SU-DHL-6 (cell line): Measurements from ENCODE around the gene ABR.
A peak's percentile ranks its signal among the peaks of the same experiment; 100 is the strongest.

Source experiments
- H2AFZ ChIP-seq: fragments of 200-600 bp; sonication (generic); 2 replicates; pipeline ENCODE4 v1.6.1; 2014; ENCODE audit warnings: low read depth, mild to moderate bottlenecking, moderate library complexity, mixed read lengths, antibody characterized with exemption, low read length; ENCODE audit not compliant: severe bottlenecking
- H3F3A ChIP-seq: fragments of 200-600 bp; shearing (Covaris generic); 2 replicates; pipeline ENCODE4 v1.6.0; 2016; ENCODE audit warnings: antibody characterized with exemption, mild to moderate bottlenecking; ENCODE audit not compliant: insufficient read depth
- H3K27ac ChIP-seq: fragments of 200-600 bp; sonication (generic); 2 replicates; pipeline ENCODE4 v1.5.1; 2016; ENCODE audit warnings: low read depth, mild to moderate bottlenecking, low read length, moderate library complexity, mixed read lengths
- H3K27me3 ChIP-seq: fragments of 200-600 bp; sonication (generic), shearing (Covaris generic); 2 replicates; pipeline ENCODE4 v1.6.0; 2014; ENCODE audit warnings: mild to moderate bottlenecking, low read length
- H3K36me3 ChIP-seq: fragments of 200-600 bp; sonication (generic); 2 replicates; pipeline ENCODE4 v1.6.1; 2014; ENCODE audit warnings: mild to moderate bottlenecking, low read length, mixed read lengths
- H3K4me2 ChIP-seq: fragments of 300-600, 200-600 bp; shearing (Covaris generic), sonication (generic); 2 replicates; pipeline ENCODE4 v1.6.0; 2014; ENCODE audit warnings: low read length, low read depth, mild to moderate bottlenecking; ENCODE audit not compliant: poor library complexity, severe bottlenecking
- H3K4me3 ChIP-seq: fragments of 200-600 bp; sonication (generic); 2 replicates; pipeline ENCODE4 v1.5.1; 2014; ENCODE audit warnings: antibody characterized with exemption, low read length, mild to moderate bottlenecking, mixed read lengths; ENCODE audit not compliant: insufficient read depth, poor library complexity, severe bottlenecking
- H3K79me2 ChIP-seq: fragments of 200-600 bp; sonication (generic); 2 replicates; pipeline ENCODE4 v1.6.1; 2014; ENCODE audit warnings: mild to moderate bottlenecking, low read length, moderate library complexity; ENCODE audit not compliant: insufficient read depth
- H3K9ac ChIP-seq: fragments of 200-600 bp; sonication (generic); 2 replicates; pipeline ENCODE4 v1.7.0; 2014; ENCODE audit warnings: mild to moderate bottlenecking, low read length
- H3K9me2 ChIP-seq: fragments of 200-600 bp; sonication (generic); replicated peaks from 2 replicates; pipeline ENCODE4 v1.6.1; 2014; ENCODE audit warnings: low read length; ENCODE audit not compliant: insufficient read depth
- H3K9me3 ChIP-seq: fragments of 200-600 bp; sonication (generic); 2 replicates; pipeline ENCODE4 v1.6.1; 2014; ENCODE audit warnings: low read length, mixed read lengths; ENCODE audit not compliant: insufficient read depth
- H4K20me1 ChIP-seq: fragments of 200-600 bp; sonication (generic); 2 replicates; pipeline ENCODE4 v1.6.1; 2014; ENCODE audit warnings: low read depth, mild to moderate bottlenecking, antibody characterized with exemption, low read length, moderate library complexity, mixed read lengths
- CTCF ChIP-seq: fragments of 200-600 bp; sonication (generic); IDR thresholded peaks from one replicate; pipeline ENCODE4 v1.5.1; 2017; ENCODE audit warnings: antibody characterized with exemption, mild to moderate bottlenecking, low read length, moderate library complexity; ENCODE audit not compliant: insufficient read depth, poor library complexity, severe bottlenecking
- EZH2phosphoT487 ChIP-seq: fragments of 200-600 bp; sonication (generic), shearing (Covaris generic); conservative IDR thresholded peaks from 2 replicates; pipeline ENCODE4 v1.6.1; 2018; ENCODE audit warnings: mild to moderate bottlenecking, antibody characterized with exemption, low read length, moderate library complexity, mixed read lengths

ABR gene

GRCh38 chr17:1179818-1180742 is at the start of gene ABR:
Gene ABR, minus strand, starts transcription at chr17:1179981. Its CDS starts 254 bp downstream, at chr17:1179727.
- H3F3A ChIP-seq: peaks cover 23% of the 10 kb centered on the region
- H3K9me2 ChIP-seq: no peaks in the 10 kb centered on the region
- H3K79me2 ChIP-seq: peaks cover 35% of the 10 kb centered on the region
- no peaks in the 10 kb centered on the region; the same call in 1 of the 2 replicates for H4K20me1 ChIP-seq
- peak within 1 kb of the TSS; percentile 93 for H3K27ac ChIP-seq
- TF ChIP-seq EZH2phosphoT487 (no peak), CTCF (no peak)
- no peaks in the 10 kb centered on the region for H3K9me3 ChIP-seq
- peak within 1 kb of the TSS; percentile 71 for H3K4me2 ChIP-seq
- H3K4me3 ChIP-seq: peak within 1 kb of the TSS; percentile 62
- H3K36me3 ChIP-seq: no peaks in the 10 kb centered on the region
- H2AFZ ChIP-seq: no peak within 1 kb of the TSS
- peak within 1 kb of the TSS; percentile 62 for H3K9ac ChIP-seq
- no peaks in the 10 kb centered on the region for H3K27me3 ChIP-seq

DNA sequence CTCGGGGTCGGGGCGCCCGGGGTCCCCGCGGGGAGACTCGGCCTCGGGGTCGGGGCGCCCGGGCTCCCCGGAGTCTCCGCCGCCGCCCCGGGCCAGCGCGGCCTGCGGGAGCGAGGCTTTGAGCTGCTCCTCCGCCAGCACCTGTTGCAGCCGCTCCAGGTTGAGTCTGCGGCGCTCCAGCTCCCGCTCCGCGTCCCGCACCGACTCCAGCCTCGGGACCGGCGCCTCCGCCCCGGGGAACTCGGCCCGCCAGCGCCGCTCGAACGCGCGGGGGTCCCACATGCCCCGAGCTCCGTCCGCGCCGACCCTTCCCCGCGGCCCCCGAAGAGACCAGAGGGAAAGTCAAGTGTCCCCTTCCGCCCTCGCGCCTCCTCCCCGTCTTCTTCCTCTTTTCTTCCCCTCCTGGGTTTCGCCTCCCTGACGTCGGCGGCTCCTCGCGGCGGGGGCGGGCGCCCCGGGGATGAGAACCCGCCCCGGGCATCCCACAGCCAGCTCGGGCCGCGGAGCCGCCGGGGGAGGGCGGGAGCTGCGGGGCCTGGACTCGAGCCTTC is 49.6 kb upstream of the ABR start:
- H3K9me3 ChIP-seq: no peaks in the 10 kb centered on the region
- peaks cover 20% of the 10 kb centered on the region for H4K20me1 ChIP-seq
- H3F3A ChIP-seq: 0 out of 2 replicates have a peak, but pooled peaks cover 4% of the 10 kb centered on the region
- no peak overlapping the region for H2AFZ ChIP-seq
- peaks cover 34% of the 10 kb centered on the region for H3K79me2 ChIP-seq
- peak overlapping the region; percentile 70 for H3K4me2 ChIP-seq
- peak overlapping the region; percentile 89 for H3K27ac ChIP-seq
- H3K27me3 ChIP-seq: no peaks in the 10 kb centered on the region
- peak overlapping the region; percentile 77 for H3K9ac ChIP-seq
- H3K36me3 ChIP-seq: peaks cover 7% of the 10 kb centered on the region; the same call in 1 of the 2 replicates
- TF ChIP-seq CTCF: no peak
- TF ChIP-seq EZH2phosphoT487: no peak
- no peaks in the 10 kb centered on the region for H3K9me2 ChIP-seq
- H3K4me3 ChIP-seq: peak overlapping the region; percentile 58

DNA sequence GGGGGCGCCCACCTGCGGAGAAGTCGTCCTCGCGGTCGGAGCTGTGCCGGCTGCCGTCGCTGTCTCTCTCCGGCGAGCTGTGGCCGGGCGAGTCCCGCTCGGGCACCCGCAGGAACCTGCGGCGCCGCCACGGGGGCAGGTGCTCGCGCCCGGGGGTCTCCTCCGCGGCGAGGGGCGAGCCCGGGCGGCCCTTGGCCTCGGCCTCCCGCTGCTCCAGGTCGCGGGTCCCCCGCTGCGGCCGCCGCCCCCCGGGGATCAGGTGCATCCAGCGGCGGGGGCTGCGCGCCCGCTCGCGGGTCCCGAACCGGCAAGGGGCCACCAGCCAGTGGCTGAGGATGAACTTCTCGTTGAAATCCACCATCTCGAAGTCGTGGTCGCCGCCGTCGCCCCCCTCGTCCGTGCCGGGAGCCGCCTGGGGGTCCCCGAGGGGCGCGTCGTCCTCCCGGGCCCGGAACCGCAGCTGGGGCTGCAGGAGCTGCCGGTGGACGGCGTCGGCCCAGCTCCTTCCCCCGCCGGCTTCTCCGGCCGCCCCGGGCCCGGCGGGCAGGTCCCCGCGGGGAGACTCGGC is 49.1 kb upstream of the ABR start:
- Histone ChIP-seq H3K9ac (peak overlapping the region; percentile 77), H4K20me1 (peaks cover 20% of the 10 kb centered on the region), H3K4me3 (peak overlapping the region; percentile 58), H3K9me3 (no peaks in the 10 kb centered on the region), H3K36me3 (peaks cover 7% of the 10 kb centered on the region; the same call in 1 of the 2 replicates), H3K79me2 (peaks cover 39% of the 10 kb centered on the region), H3F3A (0 out of 2 replicates have a peak, but pooled peaks cover 4% of the 10 kb centered on the region), H3K27me3 (no peaks in the 10 kb centered on the region), H2AFZ (no peak overlapping the region), H3K4me2 (peak overlapping the region; percentile 70), H3K9me2 (no peaks in the 10 kb centered on the region), H3K27ac (peak overlapping the region; percentile 89)
- TF ChIP-seq EZH2phosphoT487 (no peak), CTCF (no peak)
